Measurements from ENCODE around the gene SPATA31D1.
"Not testable (repeated sequence)": the region's sequence is repeated elsewhere in the genome, so short reads cannot be mapped to it uniquely, and the experiment has no call there.

Gene SPATA31D1

GRCh38 chr9:81988472-81988871, at the start of gene SPATA31D1:
Gene SPATA31D1 (plus strand): TSS chr9:81988772. CDS start chr9:81988819, 47 bp downstream.
- not testable (repeated sequence) for DNase-seq (ENCODE audit: low spot score)

- not testable (repeated sequence) for DNase-seq (ENCODE audit: low spot score)
These were observed 45.2 kb upstream of the SPATA31D1 start, which contains the start of gene SPATA31D3 for GRCh38 chr9:81943393-81943792. Gene SPATA31D3 (plus strand): TSS chr9:81943500. CDS start chr9:81943586, 86 bp downstream.

GRCh38 chr9:81948650-81949049, 39.9 kb upstream of the SPATA31D1 start:
- DNase-seq (ENCODE audit: low spot score): not testable (repeated sequence)

- no peak for DNase-seq (ENCODE audit: low spot score)
These were observed 35.5 kb upstream of the SPATA31D1 start for GRCh38 chr9:81953096-81953495.

- DNase-seq (ENCODE audit: low spot score): no peak
These were observed 32.9 kb upstream of the SPATA31D1 start for GRCh38 chr9:81955625-81956024.

GRCh38 chr9:81964218-81965171, 24.1 kb upstream of the SPATA31D1 start:
- DNase-seq (ENCODE audit: low spot score): no peak

GRCh38 chr9:81968026-81968425, 20.5 kb upstream of the SPATA31D1 start:
- DNase-seq (ENCODE audit: low spot score): no peak

GRCh38 chr9:81969971-81970370, 18.6 kb upstream of the SPATA31D1 start:
- DNase-seq (ENCODE audit: low spot score): no peak

- no peak for DNase-seq (ENCODE audit: low spot score)
These were observed 16.8 kb upstream of the SPATA31D1 start for GRCh38 chr9:81971727-81972126.

- DNase-seq (ENCODE audit: low spot score): no peak
These were observed 13.8 kb upstream of the SPATA31D1 start for GRCh38 chr9:81974764-81975163.

- no peak for DNase-seq (ENCODE audit: low spot score)
These were observed 12.2 kb upstream of the SPATA31D1 start for GRCh38 chr9:81976351-81976750.

GRCh38 chr9:81979196-81979595, 9.4 kb upstream of the SPATA31D1 start:
- DNase-seq (ENCODE audit: low spot score): no peak

GRCh38 chr9:81980568-81980967, 8.0 kb upstream of the SPATA31D1 start:
- DNase-seq (ENCODE audit: low spot score): no peak

- no peak for DNase-seq (ENCODE audit: low spot score)
These were observed 6.7 kb upstream of the SPATA31D1 start for GRCh38 chr9:81981883-81982282.

GRCh38 chr9:81984928-81985327, 3.6 kb upstream of the SPATA31D1 start:
- DNase-seq (ENCODE audit: low spot score): no peak

- no peak for DNase-seq (ENCODE audit: low spot score)
These were observed 2.5 kb upstream of the SPATA31D1 start for GRCh38 chr9:81986051-81986450.

- no peak for DNase-seq (ENCODE audit: low spot score)
These were observed 1.1 kb downstream of the SPATA31D1 start for GRCh38 chr9:81989700-81990099.

GRCh38 chr9:81993656-81994055, 5.1 kb downstream of the SPATA31D1 start:
- no peak for DNase-seq (ENCODE audit: low spot score)

GRCh38 chr9:81999806-82000205, 11.2 kb downstream of the SPATA31D1 start:
- no peak for DNase-seq (ENCODE audit: low spot score)

GRCh38 chr9:82010711-82011110, 22.1 kb downstream of the SPATA31D1 start:
- DNase-seq (ENCODE audit: low spot score): no peak

GRCh38 chr9:82011133-82011532, 22.6 kb downstream of the SPATA31D1 start:
- no peak for DNase-seq (ENCODE audit: low spot score)

GRCh38 chr9:82012276-82012675, 23.7 kb downstream of the SPATA31D1 start:
- DNase-seq (ENCODE audit: low spot score): no peak

GRCh38 chr9:82020331-82020730, 31.8 kb downstream of the SPATA31D1 start:
- DNase-seq (ENCODE audit: low spot score): no peak

GRCh38 chr9:82021198-82021597, 32.6 kb downstream of the SPATA31D1 start:
- DNase-seq (ENCODE audit: low spot score): no peak
